ENCODE data around the gene ZNF599. TPM values are rescaled to one million over a fixed set of nuclear protein-coding genes. Genes with fewer than 3 reads are reported as not detected.

Gene ZNF599
- total and polyA plus RNA-seq, 2 donors (not counting 1 experiment from before 2014, with no cell fraction given): 6.0 to 7.6 TPM

GRCh38 chr19:34778342-34778741 is 5.3 kb upstream of the ZNF599 start:
- peaks cover 0 to 20% (median 3%) of the 10 kb centered on the region in 4 experiments for H3K27me3 ChIP-seq (replicated peaks in 1 of 4; ENCODE audit: control extremely low read depth in 1 of 4, control insufficient read depth in 3 of 4, insufficient read depth in 4 of 4, low read length in 3 of 4)
- H3K4me3 Mint-ChIP-seq: no peak overlapping the region
- no peak for TF ChIP-seq EZH2 (IDR thresholded peaks at IDR 0.05; ENCODE audit: borderline replicate concordance, insufficient read depth, low read depth, low read length, poor library complexity, severe bottlenecking)
- TF ChIP-seq CTCF (IDR thresholded peaks at IDR 0.05): no peak
- no peaks in the 10 kb centered on the region for H3K36me3 ChIP-seq (replicated peaks in 1 of 2; ENCODE audit: control extremely low read depth in 1 of 2, control insufficient read depth in 1 of 2, extremely low read depth in 1 of 2, insufficient read depth in 2 of 2, low read length in 1 of 2)
- H3K4me3 ChIP-seq (ENCODE audit: control extremely low read depth in 1 of 5, extremely low read depth in 1 of 5, insufficient read depth in 1 of 5, low read depth in 2 of 5, low read length in 4 of 5): no peak overlapping the region
- intact Hi-C loops (cut with micrococcal nuclease): no loop called here
- peaks cover 3% of the 10 kb centered on the region in 3 donors for H3K9me3 ChIP-seq (ENCODE audit: control extremely low read depth in 1 of 3, control insufficient read depth in 2 of 3, insufficient read depth in 1 of 3, low read length in 2 of 3)
- DNase-seq: no peak
- peaks cover 0 to under 1% of the 10 kb centered on the region in 2 donors for H3K4me1 ChIP-seq (ENCODE audit: control insufficient read depth in 2 of 2, insufficient read depth in 2 of 2, low read length in 2 of 2)
- no peak overlapping the region for H3K9ac ChIP-seq (ENCODE audit: low read length)
- H3K27me3 Mint-ChIP-seq: peaks cover 25% of the 10 kb centered on the region
- no peaks in the 10 kb centered on the region for H4K20me1 ChIP-seq (ENCODE audit: control insufficient read depth, insufficient read depth, low read length, poor library complexity, severe bottlenecking)
- no CpG with 5 or more reads among the region's 2 CpGs for WGBS (ENCODE audit: insufficient coverage)
- H3K9me3 Mint-ChIP-seq (ENCODE audit: insufficient read depth): no peaks in the 10 kb centered on the region
- H3K4me2 ChIP-seq (replicated peaks; ENCODE audit: low read depth, low read length, poor library complexity, severe bottlenecking): no peak overlapping the region
- H3K27ac ChIP-seq (ENCODE audit: low read length in 2 of 2): no peak overlapping the region
- peaks cover 1% of the 10 kb centered on the region for H3K4me1 Mint-ChIP-seq
- H3K27ac Mint-ChIP-seq: no peak overlapping the region
- ChIA-PET CTCF (no interaction called here), POLR2A (no interaction called here)
- no peaks in the 10 kb centered on the region for H3K79me2 ChIP-seq (ENCODE audit: control insufficient read depth, insufficient read depth, low read length)
- no peak for ATAC-seq (ENCODE audit: low read depth)
- no peak overlapping the region for H2AFZ ChIP-seq (ENCODE audit: insufficient read depth, low read depth, low read length, poor library complexity, severe bottlenecking)

DNA sequence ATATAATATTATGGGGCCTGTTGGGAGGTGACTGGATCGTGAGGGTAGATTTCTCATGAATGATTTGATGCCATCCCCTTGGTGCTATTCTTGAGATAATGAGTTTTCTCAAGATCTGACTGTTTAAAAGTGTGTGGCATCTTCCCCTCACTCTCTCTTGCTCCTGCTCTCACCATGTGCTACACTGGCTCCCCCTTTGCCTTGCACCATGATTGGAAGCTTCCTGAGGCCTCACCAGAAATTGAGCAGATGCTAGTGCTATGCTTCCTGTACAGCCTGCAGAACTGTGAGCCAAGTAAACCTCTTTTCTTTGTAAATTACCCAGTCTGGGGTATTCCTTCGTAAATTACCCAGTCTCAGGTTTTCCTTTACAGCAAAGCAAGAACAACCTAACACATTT is 1.8 kb upstream of the ZNF599 start:
- Histone ChIP-seq H2AFZ (ENCODE audit: insufficient read depth, low read depth, low read length, poor library complexity, severe bottlenecking) (no peak overlapping the region), H3K4me2 (replicated peaks; ENCODE audit: low read depth, low read length, poor library complexity, severe bottlenecking) (no peak overlapping the region), H3K36me3 (replicated peaks in 1 of 2; ENCODE audit: control extremely low read depth in 1 of 2, control insufficient read depth in 1 of 2, extremely low read depth in 1 of 2, insufficient read depth in 2 of 2, low read length in 1 of 2) (no peaks in the 10 kb centered on the region), H3K4me3 (ENCODE audit: control extremely low read depth in 1 of 5, extremely low read depth in 1 of 5, insufficient read depth in 1 of 5, low read depth in 2 of 5, low read length in 4 of 5) (no peak overlapping the region), H3K27ac (ENCODE audit: low read length in 2 of 2) (no peak overlapping the region), H3K27me3 (replicated peaks in 1 of 4; ENCODE audit: control extremely low read depth in 1 of 4, control insufficient read depth in 3 of 4, insufficient read depth in 4 of 4, low read length in 3 of 4) (peaks cover 0 to 17% (median 3%) of the 10 kb centered on the region in 4 experiments), H3K79me2 (ENCODE audit: control insufficient read depth, insufficient read depth, low read length) (no peaks in the 10 kb centered on the region), H3K9ac (ENCODE audit: low read length) (no peak overlapping the region), H4K20me1 (ENCODE audit: control insufficient read depth, insufficient read depth, low read length, poor library complexity, severe bottlenecking) (no peaks in the 10 kb centered on the region), H3K9me3 (ENCODE audit: control extremely low read depth in 1 of 3, control insufficient read depth in 2 of 3, insufficient read depth in 1 of 3, low read length in 2 of 3) (peaks cover 3 to 6% (median 3%) of the 10 kb centered on the region in 3 donors), H3K4me1 (ENCODE audit: control insufficient read depth in 2 of 2, insufficient read depth in 2 of 2, low read length in 2 of 2) (peaks cover 8 to 9% of the 10 kb centered on the region in 2 donors)
- Mint-ChIP-seq H3K4me3 (no peak overlapping the region), H3K27me3 (peaks cover 25% of the 10 kb centered on the region), H3K4me1 (peaks cover 19% of the 10 kb centered on the region), H3K9me3 (ENCODE audit: insufficient read depth) (no peaks in the 10 kb centered on the region), H3K27ac (no peak overlapping the region)
- no CpG with 5 or more reads among the region's 2 CpGs for WGBS (ENCODE audit: insufficient coverage)
- ChIA-PET POLR2A (no interaction called here), CTCF (no interaction called here)
- no peak for ATAC-seq (ENCODE audit: low read depth)
- intact Hi-C loops (cut with micrococcal nuclease): no loop called here
- TF ChIP-seq CTCF (IDR thresholded peaks at IDR 0.05) (no peak), EZH2 (IDR thresholded peaks at IDR 0.05; ENCODE audit: borderline replicate concordance, insufficient read depth, low read depth, low read length, poor library complexity, severe bottlenecking) (no peak)
- no peak for DNase-seq
